Fibroblast of peridontal ligament (primary cell): Measurements from ENCODE around the gene FSTL1.

Experiments used
- DNase-seq: peaks from one replicate; pipeline ENCODE4 v3.0.0-alpha.2; 2010; ENCODE audit errors: extremely low read depth

FSTL1 gene

GRCh38 chr3:120468635-120469295 lies 18.0 kb upstream of the FSTL1 start:
- DNase-seq = no peak

DNA sequence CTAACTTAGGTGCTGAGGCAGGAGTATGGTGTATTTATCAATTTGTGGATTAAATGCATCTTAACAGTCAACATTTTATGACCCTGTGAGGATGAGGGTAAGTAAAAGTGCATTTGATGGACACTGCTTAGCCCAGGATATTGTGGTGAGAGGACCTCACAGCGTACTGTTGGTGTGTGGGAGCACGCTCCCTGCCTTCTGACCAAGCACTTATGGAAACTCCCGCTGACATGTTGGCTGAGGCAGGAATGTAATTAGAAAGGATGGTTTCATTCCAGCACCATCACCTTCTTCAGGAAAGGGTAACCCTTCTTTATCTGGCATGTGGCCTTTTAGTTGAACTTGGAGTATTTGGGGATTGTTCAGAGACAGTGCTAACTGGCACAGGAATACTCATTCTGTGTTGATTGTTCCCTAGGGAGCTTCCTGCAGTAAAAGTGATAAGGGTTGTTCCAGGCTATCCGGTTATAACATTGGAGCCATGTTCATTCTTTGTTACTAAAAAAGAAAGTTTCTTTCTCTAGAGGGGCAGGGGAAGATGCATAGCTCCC lies 11.7 kb upstream of the FSTL1 start:
- no peak for DNase-seq

DNA sequence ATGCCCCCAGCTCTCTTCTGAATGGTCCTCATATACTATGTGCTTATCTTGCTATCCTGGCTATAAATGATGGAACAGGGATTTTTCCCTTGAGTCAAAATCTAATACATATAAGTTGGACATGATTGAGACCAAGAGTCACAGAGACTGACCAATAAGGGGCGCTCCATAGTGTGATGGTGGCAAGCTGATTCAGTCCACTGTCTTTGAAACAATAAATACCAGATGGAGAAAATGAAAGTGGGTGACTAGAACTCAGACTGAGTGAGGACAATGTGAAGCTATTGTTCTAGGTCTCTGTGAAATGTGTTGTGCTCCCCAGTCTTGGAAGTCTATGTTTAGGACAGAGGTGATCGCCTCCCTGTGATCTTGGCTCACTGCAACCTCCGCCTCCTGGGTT lies 10.6 kb upstream of the FSTL1 start:
- DNase-seq = no peak

DNA sequence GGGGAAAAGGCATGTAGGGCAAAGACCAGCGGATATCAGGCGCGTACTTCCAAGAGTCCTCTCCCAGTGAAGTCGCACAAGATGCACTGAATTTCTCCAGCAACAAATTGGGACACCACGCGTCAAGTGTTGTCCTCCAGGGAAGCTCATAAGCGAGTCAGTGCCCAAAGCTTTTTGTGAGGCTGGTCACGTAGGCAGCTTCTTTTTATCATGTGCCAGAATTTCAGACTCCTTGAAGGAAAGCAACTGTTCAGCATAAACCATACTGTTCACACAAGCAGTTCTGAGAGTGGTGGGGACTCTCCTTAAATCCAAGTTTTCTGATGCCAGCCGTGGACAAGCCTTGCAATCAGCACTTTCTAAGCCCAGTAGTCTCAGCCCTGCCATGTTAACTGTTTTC lies 10.1 kb upstream of the FSTL1 start:
- no peak for DNase-seq

DNA sequence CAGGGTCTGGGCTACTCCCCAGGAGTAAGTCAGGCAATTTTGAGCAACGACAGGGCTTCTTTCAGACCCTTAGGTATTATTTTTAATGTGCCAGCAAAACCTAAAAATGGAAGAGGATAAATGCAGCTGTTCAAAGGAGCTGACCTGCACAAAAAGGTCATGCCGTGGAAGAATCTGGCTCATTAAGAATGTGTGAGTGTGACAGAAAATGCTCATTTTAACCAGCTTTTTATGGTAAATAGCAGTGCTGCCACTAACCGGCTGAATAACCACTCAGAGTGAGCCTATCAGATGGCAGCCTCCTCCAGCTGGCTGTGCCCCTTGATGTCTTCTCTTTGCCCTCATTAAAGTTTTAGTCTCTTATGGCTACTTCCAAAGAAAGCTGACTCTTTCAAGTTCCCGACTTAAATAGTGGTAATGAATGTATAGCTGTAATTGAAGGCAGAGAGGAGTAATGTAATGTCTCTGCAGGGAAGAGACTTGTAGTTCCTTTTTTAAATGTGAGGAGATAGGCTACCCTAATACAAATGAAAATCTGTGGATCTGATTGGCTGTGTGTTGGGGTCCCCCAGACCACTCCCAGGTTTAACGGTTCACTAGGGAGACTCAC lies 9.5 kb upstream of the FSTL1 start:
- no peak for DNase-seq

- DNase-seq = no peak
Measured at GRCh38 chr3:120459196-120459595, 8.4 kb upstream of the FSTL1 start.

DNA sequence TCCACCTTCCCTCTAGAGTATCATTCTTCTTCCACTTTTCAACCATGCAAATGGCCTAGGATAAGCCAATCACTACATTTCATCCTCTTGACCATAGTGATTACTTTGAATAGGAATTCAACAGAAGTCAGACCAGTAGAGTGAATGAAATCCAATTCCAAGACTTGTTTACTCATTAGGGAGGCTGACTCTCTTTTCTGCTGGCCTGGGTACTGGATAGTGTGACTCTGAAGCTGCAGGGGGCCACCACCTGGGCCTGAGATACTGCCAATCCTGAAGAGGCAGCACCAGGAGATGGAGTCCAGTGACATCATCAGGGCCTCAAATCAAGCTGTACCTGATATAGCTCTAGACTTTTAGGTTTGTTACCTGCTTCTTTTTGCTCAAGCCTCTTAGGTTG lies 7.0 kb upstream of the FSTL1 start:
- no peak for DNase-seq

DNA sequence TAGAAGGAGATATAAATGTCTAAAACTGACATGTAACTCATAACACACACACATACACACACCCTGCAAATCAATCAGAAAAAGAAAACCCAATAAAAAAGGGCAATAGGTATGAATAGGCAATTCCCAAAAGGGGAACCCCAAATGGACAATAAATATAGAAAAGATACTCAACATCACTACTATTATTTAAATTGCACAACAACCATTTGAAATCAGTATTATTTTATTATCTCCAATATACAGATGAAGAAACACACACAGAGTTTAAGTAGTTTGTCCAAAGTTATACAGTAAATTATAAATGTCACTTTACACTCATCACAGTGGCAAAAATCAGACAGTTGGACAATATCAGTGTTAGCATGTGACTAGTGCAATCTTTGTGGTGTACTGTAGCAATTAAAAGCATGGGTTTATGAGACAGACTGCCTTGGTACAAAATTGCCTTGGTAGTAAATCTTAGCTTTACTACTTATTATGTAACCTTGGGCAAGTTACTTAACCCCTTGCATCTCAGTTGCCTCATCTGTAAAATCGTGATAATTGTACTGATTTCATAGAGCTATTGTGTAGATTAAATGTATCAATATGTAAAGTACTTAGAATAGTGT lies 3.4 kb upstream of the FSTL1 start:
- no peak for DNase-seq

- no peak for DNase-seq
Measured at GRCh38 chr3:120452816-120453215, 2.0 kb upstream of the FSTL1 start.

- DNase-seq = no peak
Measured at GRCh38 chr3:120451806-120452205, 1.0 kb upstream of the FSTL1 start.

GRCh38 chr3:120451272-120451761 lies 525 bp upstream of the FSTL1 start:
- DNase-seq = no peak

DNA sequence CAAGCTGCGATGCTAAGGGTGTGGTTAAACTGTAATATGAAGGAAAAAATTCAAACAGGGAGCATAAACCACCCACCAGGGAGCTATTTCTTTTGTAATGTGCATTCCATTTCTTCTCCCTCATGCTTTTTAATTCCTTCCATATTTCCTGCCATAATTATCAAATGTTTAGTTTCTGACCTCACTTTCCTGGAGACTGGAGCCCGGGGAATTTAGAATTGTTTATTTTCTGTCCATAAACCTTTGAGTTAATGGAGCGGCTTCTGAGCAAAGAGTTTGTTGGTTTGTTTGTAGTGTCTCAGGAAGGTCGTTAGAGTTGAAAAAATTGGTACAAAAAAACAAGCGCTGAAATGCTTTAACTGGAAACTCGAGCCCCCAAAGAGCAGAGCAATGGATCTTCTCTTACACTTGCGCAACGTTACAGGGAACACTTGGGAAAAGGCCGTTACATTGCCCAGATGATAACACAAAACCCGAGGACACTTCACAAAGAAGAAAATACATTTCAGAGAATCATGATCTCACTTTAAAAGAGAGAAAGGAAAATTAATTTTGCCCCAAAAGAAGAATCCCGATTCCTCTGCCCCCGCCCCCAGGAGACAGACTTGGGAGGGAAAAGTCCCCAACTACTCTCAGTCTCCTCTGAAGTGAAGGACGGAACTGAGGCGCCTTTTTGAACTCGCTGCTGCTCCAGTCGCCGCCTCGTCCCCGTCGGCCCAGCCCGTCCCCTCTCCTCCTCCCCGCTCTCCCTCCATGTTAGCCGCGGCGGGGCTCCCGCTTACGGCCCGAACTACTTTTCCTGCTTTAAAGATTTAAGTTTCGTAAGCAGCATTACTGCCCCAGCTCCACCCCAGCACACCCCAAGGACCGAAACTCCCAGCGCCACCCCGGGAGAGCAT lies 842 bp downstream of the FSTL1 start:
- peak; percentile 96 for DNase-seq

GRCh38 chr3:120449251-120449650 lies 1.5 kb downstream of the FSTL1 start:
- peak; percentile 68 for DNase-seq

- DNase-seq = peak; percentile 78
Measured at GRCh38 chr3:120448756-120449155, 2.0 kb downstream of the FSTL1 start.

DNA sequence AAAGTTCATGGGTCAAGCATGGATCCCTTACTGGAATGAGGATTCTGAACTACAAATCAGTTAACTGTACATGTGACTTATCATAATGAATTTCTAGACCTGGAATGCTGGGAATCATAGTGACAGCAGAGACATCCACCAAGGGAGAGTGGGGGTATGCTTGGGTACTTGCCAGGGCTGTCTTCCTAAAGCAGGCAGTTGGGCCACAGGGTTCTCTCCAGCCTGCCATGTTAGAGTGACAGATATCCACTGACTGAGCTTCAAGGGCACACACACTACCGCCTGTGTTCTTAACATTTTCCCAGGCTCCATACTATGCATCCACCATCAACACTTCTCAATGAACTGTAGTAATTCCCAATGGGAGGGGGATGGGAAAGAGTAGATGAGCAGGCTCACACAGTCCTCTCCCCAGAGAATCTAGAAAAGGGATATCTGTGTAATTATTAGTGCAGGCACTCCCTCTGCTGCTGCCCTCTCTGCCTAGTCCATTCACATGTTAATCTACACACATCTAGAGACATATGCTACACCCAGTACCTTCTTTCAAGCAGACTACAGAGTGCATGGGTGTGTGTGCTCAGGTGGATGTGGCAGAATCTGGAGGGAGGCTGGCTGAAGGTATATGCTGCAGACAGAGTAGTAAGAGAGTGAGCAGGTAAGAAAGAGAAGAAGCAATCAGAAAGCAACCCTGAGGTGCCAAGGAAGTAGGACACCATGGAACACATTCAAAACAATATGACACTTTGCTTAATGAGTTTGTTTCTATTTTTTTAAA lies 3.7 kb downstream of the FSTL1 start:
- no peak for DNase-seq

GRCh38 chr3:120445654-120446053 lies 5.1 kb downstream of the FSTL1 start:
- DNase-seq = no peak

DNA sequence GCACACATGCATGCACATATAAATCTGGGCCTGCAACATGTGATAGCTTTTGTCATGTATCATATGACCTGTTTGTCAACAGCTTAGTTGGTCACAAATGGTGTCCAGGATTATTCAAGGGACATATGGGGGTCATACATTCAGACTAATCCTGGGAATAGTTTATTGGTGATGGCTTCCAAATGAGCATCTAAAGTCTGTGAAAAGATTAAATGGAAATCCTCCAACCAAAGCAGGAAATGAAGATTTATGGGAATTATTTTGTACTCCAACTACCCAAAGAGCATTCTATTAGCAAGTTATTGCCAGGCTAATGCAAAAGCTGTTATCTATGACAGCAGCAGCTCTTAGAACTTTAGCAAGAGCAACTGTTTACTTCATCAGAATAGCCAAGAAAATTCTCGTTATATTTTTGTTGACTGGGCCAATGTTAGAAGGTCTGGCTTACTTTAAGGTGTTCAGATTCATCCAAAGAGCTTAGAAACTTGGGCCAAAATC lies 7.1 kb downstream of the FSTL1 start:
- DNase-seq = no peak

- DNase-seq = no peak
Measured at GRCh38 chr3:120442975-120443517, 7.7 kb downstream of the FSTL1 start.

DNA sequence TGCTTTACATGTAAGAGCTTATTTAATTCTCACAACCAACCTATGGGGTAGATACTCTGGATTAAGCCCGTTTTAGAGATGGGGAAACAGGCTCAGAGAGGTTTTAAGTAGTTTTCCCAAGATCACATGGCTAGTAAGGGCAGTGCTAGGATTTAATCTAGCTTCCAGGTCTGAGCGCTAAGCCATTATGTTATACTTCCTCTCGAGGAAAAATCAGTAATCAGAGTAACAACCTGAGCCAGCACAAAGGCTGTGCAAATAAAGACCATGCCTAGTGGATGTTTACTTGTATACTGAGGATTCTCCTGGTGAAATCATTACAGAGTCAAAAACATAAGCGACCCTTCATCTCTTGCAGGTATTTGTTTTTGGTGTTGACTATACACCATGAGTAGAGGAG lies 9.0 kb downstream of the FSTL1 start:
- DNase-seq = no peak

DNA sequence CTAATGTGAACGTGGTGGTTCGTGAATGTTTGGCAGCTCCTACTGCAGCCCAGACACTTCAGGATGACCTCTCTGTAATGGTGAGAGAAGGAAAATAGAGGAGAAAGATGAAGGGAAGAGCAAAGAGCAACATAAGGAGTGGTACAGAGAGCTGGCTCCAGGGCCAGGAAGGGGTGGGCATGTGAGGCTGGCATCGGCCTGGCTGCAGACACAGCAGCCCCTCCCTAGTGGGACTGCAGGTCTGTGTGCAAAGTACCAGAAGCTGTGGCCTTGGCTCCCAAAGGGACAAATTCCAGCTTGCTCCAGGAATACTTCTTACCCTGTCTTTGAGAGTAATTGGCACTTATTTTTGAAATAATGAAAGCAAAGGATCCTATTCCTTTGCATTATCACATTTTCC lies 10.0 kb downstream of the FSTL1 start:
- no peak for DNase-seq
